ENCODE measurements around the gene PRKG1. TPM values are rescaled to one million over a fixed set of nuclear protein-coding genes. Genes with fewer than 3 reads are reported as not detected.

PRKG1 gene
- total and polyA plus RNA-seq, 2 of the 4 experiments (the other 2 are of a cell fraction), result 3.5 to 18.3 TPM

DNA sequence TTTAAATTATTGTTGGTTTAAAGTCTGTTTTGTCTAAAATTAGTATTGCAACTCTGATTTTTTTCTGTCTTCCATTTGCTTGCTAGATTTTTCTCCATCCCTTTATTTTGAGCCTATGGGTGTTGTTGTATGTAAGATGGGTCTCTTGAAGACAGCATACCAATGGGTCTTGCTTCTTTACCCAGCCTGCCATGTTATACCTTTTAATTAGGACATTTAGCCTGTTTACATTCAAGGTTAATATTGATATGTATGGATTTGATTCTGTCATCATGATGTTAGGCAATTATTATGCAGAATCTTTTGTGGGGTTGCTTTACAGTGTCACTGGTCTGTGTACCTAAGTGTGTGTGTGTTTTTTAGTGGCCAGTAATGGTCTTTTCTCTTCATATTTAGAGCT, 906.5 kb downstream of the PRKG1 start:
- no peaks in the 10 kb centered on the region for H3K79me1 ChIP-seq (ENCODE audit: low read depth in 1 of 2, low read length in 2 of 2)
- H4K20me1 ChIP-seq (ENCODE audit: insufficient read depth, low read length), result no peaks in the 10 kb centered on the region
- H3K27me3 ChIP-seq (ENCODE audit: control insufficient read depth, insufficient read depth, low read length), result no peaks in the 10 kb centered on the region
- dilution Hi-C loops (cut with HindIII; ENCODE audit: low sequenced_read_pairs, unreplicated experiment), result no loop called here
- no TSS peak for BruUV-seq (replicated peaks)
- H3K27ac ChIP-seq (ENCODE audit: insufficient read depth, low read length), result no peak overlapping the region
- no peak overlapping the region for H2AK9ac ChIP-seq (replicated peaks; ENCODE audit: low read depth, low read length, poor library complexity)
- no peak overlapping the region for H3K56ac ChIP-seq (ENCODE audit: extremely low read depth, insufficient read depth, low read length)
- ATAC-seq (ENCODE audit: low read depth), result no peak
- no peak for DNase-seq
- no peak overlapping the region for H3K4ac ChIP-seq (ENCODE audit: low read depth, low read length)
- TF ChIP-seq ELK1 (IDR thresholded peaks at IDR 0.05; ENCODE audit: borderline replicate concordance, low read depth, low read length) (no peak), RAD21 (IDR thresholded peaks at IDR 0.05; ENCODE audit: low read length) (no peak), CEBPB (IDR thresholded peaks at IDR 0.05; ENCODE audit: low read depth, low read length) (no peak), POLR2A (IDR thresholded peaks at IDR 0.05; ENCODE audit: low read depth, low read length) (no peak), MXI1 (IDR thresholded peaks at IDR 0.05; ENCODE audit: borderline replicate concordance, low read depth, low read length) (no peak), SMC3 (IDR thresholded peaks at IDR 0.05; ENCODE audit: low read depth, low read length) (no peak), RCOR1 (IDR thresholded peaks at IDR 0.05; ENCODE audit: insufficient replicate concordance, low read length) (no peak), FOS (IDR thresholded peaks at IDR 0.05; ENCODE audit: low read depth, low read length) (no peak), MAFK (IDR thresholded peaks at IDR 0.05; ENCODE audit: low read depth, low read length) (no peak), USF2 (IDR thresholded peaks at IDR 0.05; ENCODE audit: low read depth, low read length) (no peak), BHLHE40 (IDR thresholded peaks at IDR 0.05; ENCODE audit: low read depth, low read length) (no peak), RFX5 (IDR thresholded peaks at IDR 0.05; ENCODE audit: low read depth, low read length) (no peak), MAZ (IDR thresholded peaks at IDR 0.05; ENCODE audit: borderline replicate concordance, low read depth, low read length) (no peak), NFE2L2 (IDR thresholded peaks at IDR 0.05; ENCODE audit: low read depth, low read length) (no peak)
- TF ChIP-seq, protein P1, sequence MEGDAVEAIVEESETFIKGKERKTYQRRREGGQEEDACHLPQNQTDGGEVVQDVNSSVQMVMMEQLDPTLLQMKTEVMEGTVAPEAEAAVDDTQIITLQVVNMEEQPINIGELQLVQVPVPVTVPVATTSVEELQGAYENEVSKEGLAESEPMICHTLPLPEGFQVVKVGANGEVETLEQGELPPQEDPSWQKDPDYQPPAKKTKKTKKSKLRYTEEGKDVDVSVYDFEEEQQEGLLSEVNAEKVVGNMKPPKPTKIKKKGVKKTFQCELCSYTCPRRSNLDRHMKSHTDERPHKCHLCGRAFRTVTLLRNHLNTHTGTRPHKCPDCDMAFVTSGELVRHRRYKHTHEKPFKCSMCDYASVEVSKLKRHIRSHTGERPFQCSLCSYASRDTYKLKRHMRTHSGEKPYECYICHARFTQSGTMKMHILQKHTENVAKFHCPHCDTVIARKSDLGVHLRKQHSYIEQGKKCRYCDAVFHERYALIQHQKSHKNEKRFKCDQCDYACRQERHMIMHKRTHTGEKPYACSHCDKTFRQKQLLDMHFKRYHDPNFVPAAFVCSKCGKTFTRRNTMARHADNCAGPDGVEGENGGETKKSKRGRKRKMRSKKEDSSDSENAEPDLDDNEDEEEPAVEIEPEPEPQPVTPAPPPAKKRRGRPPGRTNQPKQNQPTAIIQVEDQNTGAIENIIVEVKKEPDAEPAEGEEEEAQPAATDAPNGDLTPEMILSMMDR (conservative IDR thresholded peaks at IDR 0.05; ENCODE audit: low read depth, low read length), result no peak
- no peak overlapping the region for H3K9ac ChIP-seq (ENCODE audit: low read depth, low read length)
- no peaks in the 10 kb centered on the region; the same call in 1 of the 2 replicates for H3K9me1 ChIP-seq (ENCODE audit: insufficient read depth, low read length)
- H3K4me3 ChIP-seq (ENCODE audit: insufficient read depth, low read depth, low read length), result no peak overlapping the region
- in situ Hi-C loops (cut with MboI; ENCODE audit: low sequenced_read_pairs), result no loop called here
- H4K91ac ChIP-seq (ENCODE audit: insufficient read depth, low read depth, low read length), result no peak overlapping the region
- no peaks in the 10 kb centered on the region for H3K36me3 ChIP-seq (ENCODE audit: control insufficient read depth, insufficient read depth, low read length)
- H3K9me3 ChIP-seq (ENCODE audit: control insufficient read depth, insufficient read depth, low read length), result no peaks in the 10 kb centered on the region
- H2BK15ac ChIP-seq (ENCODE audit: low read depth, low read length), result no peak overlapping the region
- intact Hi-C loops (cut with micrococcal nuclease), result no loop called here
- no peak overlapping the region for H4K5ac ChIP-seq (ENCODE audit: low read depth, low read length)
- H2AK5ac ChIP-seq (ENCODE audit: low read depth, low read length), result no peak overlapping the region
- H3K4me2 ChIP-seq (ENCODE audit: low read depth, low read length), result no peak overlapping the region
- no peak overlapping the region for H2BK120ac ChIP-seq (ENCODE audit: low read depth, low read length)
- no peak overlapping the region for H2AFZ ChIP-seq (replicated peaks; ENCODE audit: low read length, poor library complexity)
- H2BK5ac ChIP-seq (ENCODE audit: low read depth, low read length, poor library complexity, severe bottlenecking), result no peak overlapping the region
- H3K18ac ChIP-seq (ENCODE audit: low read depth, low read length), result no peak overlapping the region
- no peak overlapping the region for H2BK20ac ChIP-seq (ENCODE audit: low read depth, low read length)
- POLR2A ChIA-PET (ENCODE audit: unreplicated experiment), result no interaction called here
- no peaks in the 10 kb centered on the region for H3K4me1 ChIP-seq (ENCODE audit: control insufficient read depth, insufficient read depth, low read length)
- H4K8ac ChIP-seq (ENCODE audit: low read depth in 2 of 2, low read length in 2 of 2), result no peak overlapping the region
- no peak overlapping the region for H3K14ac ChIP-seq (replicated peaks; ENCODE audit: low read depth, low read length)
- no peak overlapping the region for H3K23ac ChIP-seq (ENCODE audit: low read depth, low read length)
- CTCF ChIA-PET, result no interaction called here
